HEK293T (cell line): ENCODE measurements around the gene GALNT7.

Experiments
- ARNT ChIP-seq: fragments of 450-650 bp; IDR thresholded peaks from 2 replicates; pipeline ENCODE4 v1.6.1; 2017; ENCODE audit warnings: mild to moderate bottlenecking
- BHLHE40 ChIP-seq: fragments of 450-650 bp; IDR thresholded peaks from 2 replicates; pipeline ENCODE4 v1.6.1; 2016; ENCODE audit warnings: mild to moderate bottlenecking, moderate library complexity, borderline replicate concordance
- FOXA1 ChIP-seq: fragments of 450-650 bp; IDR thresholded peaks from 2 replicates; pipeline ENCODE4 v1.6.1; 2016; ENCODE audit warnings: mild to moderate bottlenecking
- FOXK2 ChIP-seq: fragments of 450-650 bp; IDR thresholded peaks from 2 replicates; pipeline ENCODE4 v1.6.1; 2016; ENCODE audit warnings: mild to moderate bottlenecking
- FOXM1 ChIP-seq: fragments of 450-650 bp; IDR thresholded peaks from 2 replicates; pipeline ENCODE4 v1.6.1; 2017; ENCODE audit warnings: mild to moderate bottlenecking, borderline replicate concordance
- HDGF ChIP-seq: fragments of 450-650 bp; IDR thresholded peaks from 2 replicates; pipeline ENCODE4 v1.6.1; 2017; ENCODE audit warnings: antibody characterized with exemption, borderline replicate concordance
- PKNOX1 ChIP-seq: fragments of 450-650 bp; IDR thresholded peaks from 2 replicates; pipeline ENCODE4 v1.6.1; 2016
- SP1 ChIP-seq: fragments of 450-650 bp; IDR thresholded peaks from 2 replicates; pipeline ENCODE4 v1.6.1; 2017
- SUZ12 ChIP-seq: fragments of 450-650 bp; IDR thresholded peaks from 2 replicates; pipeline ENCODE4 v1.6.1; 2016; ENCODE audit warnings: mild to moderate bottlenecking
- TARDBP ChIP-seq: fragments of 450-650 bp; IDR thresholded peaks from 2 replicates; pipeline ENCODE4 v1.6.1; 2016
- ZNF384 ChIP-seq: fragments of 450-650 bp; IDR thresholded peaks from 2 replicates; pipeline ENCODE4 v1.6.1; 2016

- TF ChIP-seq PKNOX1 = no peak
- TF ChIP-seq FOXA1 = no peak
- no peak for TF ChIP-seq FOXM1
- TF ChIP-seq SP1 = no peak
- no peak for TF ChIP-seq TARDBP
- TF ChIP-seq BHLHE40 = no peak
- TF ChIP-seq HDGF = no peak
- no peak for TF ChIP-seq FOXK2
- no peak for TF ChIP-seq ARNT
- no peak for TF ChIP-seq SUZ12
- no peak for TF ChIP-seq ZNF384
These were observed 139.2 kb downstream of the GALNT7 start for GRCh38 chr4:173307778-173308177.
